Panc1 (cell line): Measurements from ENCODE around the gene PCCA.

ENCODE experiments used
- CTCF ChIP-seq: fragments of 450-650 bp; IDR thresholded peaks from 2 replicates; pipeline ENCODE4 v1.5.1; 2017; ENCODE audit warnings: mild to moderate bottlenecking
- POLR2AphosphoS5 ChIP-seq: IDR thresholded peaks from 2 replicates; pipeline ENCODE4 v1.6.1; 2012; ENCODE audit warnings: mild to moderate bottlenecking, low read depth, low read length, moderate library complexity

GRCh38 chr13:100176801-100177400, 88.0 kb downstream of the PCCA start:
- TF ChIP-seq CTCF, result no peak
- no peak for TF ChIP-seq POLR2AphosphoS5
